Activated CD8-positive, alpha-beta memory T cell treated with anti-CD3 and anti-CD28 coated beads for 36 hours (primary cell): ENCODE data around the gene GAS2L1. TPM values are rescaled to one million over a fixed set of nuclear protein-coding genes. Genes with fewer than 3 reads are reported as not detected.

Experiments used
- CTCF ChIA-PET: fragments of 350-600 bp; sonication (Branson Sonifier 250); formaldehyde crosslinking; loops from one replicate; lab custom pipeline; 2021; ENCODE audit warnings: antibody characterized with exemption; lab: Charles Lee
- POLR2A ChIA-PET: fragments of 350-600 bp; sonication (Branson Sonifier 250); formaldehyde crosslinking; loops from one replicate; lab custom pipeline; 2021; ENCODE audit warnings: antibody characterized with exemption; lab: Charles Lee
- total RNA-seq, 2 experiments: library from RNA; stranded (reverse); gene quantifications; one replicate each; pipeline ENCODE4 v1.2.3, GENCODE V29; 2021

The GAS2L1 gene
- total RNA-seq, 2 experiments from 2014 or later = 0.46 to 0.78 TPM

GRCh38 chr22:29316141-29316828, 9.8 kb downstream of the GAS2L1 start:
- POLR2A ChIA-PET = no interaction called here
- CTCF ChIA-PET = no interaction called here

DNA sequence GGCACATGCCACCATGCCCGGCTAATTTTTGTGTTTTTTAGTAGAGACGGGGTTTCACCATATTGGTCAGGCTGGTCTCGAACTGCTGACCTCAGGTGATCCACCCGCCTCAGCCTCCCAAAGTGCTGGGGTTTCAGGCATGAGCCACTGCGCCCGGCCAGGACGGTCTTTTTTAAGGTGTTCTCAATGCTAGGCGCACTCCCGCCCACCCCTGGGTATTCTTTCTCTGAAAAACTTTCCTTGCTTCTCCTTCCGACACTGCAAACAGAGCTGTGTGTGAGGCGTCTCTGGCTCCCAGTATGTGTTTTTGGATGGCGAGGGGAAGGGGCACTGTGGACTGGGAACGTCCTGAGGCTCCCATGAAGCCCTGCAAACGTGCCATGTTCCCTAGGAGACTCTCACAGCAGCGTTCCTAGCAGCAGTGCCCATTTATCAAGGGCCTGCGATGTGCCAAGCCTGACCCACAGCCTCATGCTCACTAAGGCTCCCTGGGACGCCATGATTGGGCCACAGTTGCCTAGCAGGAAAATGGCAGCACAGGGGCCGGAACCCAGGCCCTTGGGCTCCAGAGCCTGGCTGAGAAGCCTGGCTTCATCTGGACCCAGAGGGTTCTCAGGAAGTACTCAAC, 11.5 kb downstream of the GAS2L1 start:
- POLR2A ChIA-PET = no interaction called here
- CTCF ChIA-PET = interaction anchor here (1.1 kb wide), 1 partner anchor 12 kb away, joined by 4 read pairs; the partner anchor contains the start of gene GAS2L1

GRCh38 chr22:29319072-29319471, 12.6 kb downstream of the GAS2L1 start:
- ChIA-PET CTCF (no interaction called here), POLR2A (no interaction called here)

- ChIA-PET CTCF (no interaction called here), POLR2A (no interaction called here)
Measured at GRCh38 chr22:29320546-29320945, 14.1 kb downstream of the GAS2L1 start.

DNA sequence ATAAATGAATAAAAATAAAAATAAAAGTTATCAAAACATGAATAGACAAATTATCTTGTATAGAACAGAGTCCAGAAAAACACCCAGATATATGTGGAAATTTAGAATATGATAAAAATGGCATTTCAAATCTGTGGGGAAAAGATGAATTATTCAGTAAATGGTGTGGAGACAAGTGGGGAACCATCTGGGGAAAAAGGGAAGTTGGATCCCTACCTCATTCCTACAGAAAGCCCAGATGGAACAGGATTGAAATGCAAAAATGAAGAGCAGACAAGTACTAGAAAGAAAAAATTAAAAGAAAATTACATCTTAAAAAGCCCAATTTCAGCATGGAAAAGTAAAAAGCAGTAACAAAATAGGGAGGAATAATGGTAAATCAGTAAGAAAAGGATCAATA, 17.2 kb downstream of the GAS2L1 start:
- ChIA-PET POLR2A (no interaction called here), CTCF (interaction anchor here (1.5 kb wide), 1 partner anchor 11 kb away, joined by 3 read pairs; no protein-coding TSS in a partner anchor)

- POLR2A ChIA-PET = no interaction called here
- CTCF ChIA-PET = no interaction called here
Measured at GRCh38 chr22:29325356-29325755, 18.9 kb downstream of the GAS2L1 start.

DNA sequence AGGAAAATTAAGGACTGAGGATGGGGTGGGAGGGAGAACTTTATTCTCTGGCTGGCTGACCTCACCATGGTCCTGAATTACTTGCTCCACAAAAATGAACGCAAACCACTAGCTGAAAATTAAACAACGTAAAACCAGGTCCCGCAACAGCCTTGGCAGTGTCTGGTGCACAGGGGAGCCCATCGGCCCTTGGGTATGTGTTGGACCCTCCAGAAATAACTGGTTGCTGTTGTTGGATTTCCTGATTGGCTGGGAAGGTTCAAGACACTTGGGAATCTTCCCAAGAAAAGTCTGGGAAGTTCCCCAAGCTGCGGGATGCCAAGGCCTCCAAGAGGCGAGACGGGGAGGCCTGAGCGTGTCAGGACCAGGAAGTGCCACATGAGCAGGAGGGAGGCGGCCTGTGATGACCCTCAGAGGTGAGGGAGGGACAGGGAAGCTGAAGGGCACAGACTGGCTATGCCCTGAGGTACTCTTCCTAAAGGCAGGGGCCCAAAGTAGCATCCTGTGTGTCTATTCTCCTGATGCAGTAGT, 19.4 kb downstream of the GAS2L1 start:
- CTCF ChIA-PET = no interaction called here
- POLR2A ChIA-PET = no interaction called here

GRCh38 chr22:29326481-29326880, 20.0 kb downstream of the GAS2L1 start:
- CTCF ChIA-PET = no interaction called here
- POLR2A ChIA-PET = no interaction called here

DNA sequence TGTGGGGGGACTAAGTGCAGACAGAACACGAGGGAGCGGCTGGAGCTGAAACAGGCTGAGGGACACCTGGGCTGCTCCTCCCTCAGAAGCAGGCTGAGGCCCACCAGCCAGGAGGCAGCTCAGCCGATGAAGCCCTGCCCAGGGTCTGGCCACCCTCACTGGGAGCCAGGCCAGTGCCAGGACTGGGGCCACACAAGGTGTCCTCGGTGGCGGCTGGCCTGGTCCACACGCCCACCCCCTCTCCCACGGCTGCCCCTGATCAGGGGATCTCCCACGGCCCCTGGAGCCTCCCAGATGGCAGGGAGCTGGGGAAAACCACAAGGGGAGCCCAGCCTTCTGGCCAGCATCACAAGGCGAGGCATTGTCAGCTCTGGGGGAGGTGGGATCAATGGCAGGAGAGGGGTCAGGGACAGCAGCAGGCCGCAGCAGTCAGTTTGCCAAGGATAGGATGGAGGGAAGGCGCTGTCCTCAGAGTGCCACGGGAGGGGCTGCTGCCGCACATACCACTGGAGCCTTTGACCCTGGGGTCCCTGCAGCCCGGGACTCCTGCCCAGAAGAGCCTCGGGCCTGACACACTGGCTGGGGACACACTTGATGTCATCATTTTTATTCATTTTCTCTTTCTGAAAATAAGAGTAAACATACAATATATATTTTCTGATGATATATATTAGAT, 20.8 kb downstream of the GAS2L1 start:
- CTCF ChIA-PET = no interaction called here
- POLR2A ChIA-PET = no interaction called here

DNA sequence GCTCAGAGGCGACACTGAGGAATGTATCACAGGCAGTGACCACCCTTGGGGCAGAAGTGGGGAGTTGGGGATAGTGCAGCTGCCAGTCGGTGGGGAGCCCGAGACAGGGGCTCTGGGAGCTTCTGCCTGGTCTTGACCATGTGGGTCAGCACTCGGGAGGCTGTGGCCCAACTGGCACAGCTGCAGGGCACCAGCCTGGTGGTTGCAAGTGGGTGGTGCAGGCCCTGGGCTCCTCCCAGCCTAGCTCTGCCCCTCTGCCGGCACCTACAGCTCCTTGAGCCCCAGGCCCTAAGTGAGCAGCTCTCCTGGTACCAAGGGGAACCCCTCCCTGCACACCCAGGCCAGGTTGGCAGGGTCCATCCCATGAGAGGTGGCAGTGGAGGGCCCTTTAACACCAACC, 21.6 kb downstream of the GAS2L1 start:
- ChIA-PET POLR2A (no interaction called here), CTCF (no interaction called here)

- CTCF ChIA-PET = no interaction called here
- POLR2A ChIA-PET = no interaction called here
Measured at GRCh38 chr22:29328566-29329500, 22.4 kb downstream of the GAS2L1 start.

DNA sequence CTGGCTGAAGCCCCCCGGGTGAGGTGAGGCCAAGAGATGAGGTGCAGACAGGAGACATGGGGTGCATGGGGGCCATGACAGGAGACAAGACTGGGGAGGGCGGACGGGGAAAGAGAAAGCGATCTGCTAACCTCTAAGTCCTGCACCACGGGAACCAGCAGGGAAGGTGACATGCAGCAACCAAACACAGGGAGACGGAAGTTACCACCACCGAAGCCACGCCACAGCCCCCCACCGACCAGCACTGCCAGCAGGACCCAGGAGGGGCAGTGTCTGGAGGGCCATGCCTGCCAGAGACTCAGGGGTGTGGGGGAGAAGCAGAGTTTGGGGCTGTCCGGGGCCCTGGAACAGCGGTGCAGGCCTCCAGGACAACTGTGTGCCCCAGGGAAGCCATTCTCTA, 23.1 kb downstream of the GAS2L1 start:
- ChIA-PET CTCF (no interaction called here), POLR2A (no interaction called here)

- ChIA-PET POLR2A (no interaction called here), CTCF (no interaction called here)
Measured at GRCh38 chr22:29330291-29330690, 23.8 kb downstream of the GAS2L1 start.

DNA sequence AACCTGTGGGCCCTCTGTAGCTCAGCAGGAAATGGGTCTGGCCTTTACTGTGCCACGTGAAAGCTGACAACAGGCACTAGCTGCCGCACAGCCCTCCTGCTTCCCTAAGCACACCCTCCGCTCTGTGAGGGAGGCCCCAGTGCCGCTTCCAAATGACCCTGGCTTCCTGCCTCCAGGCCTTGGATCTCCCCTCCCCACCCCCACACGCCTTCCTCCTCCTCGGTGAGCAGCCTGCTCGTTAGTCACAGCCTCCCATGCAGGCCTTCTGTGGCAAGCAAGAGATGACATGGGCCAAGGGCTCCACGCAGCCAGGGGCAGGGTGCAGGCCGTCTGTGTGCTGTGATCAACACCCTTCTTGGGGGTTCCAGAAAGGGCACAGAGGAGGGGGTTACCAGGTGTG, 24.3 kb downstream of the GAS2L1 start:
- CTCF ChIA-PET = no interaction called here

GRCh38 chr22:29331213-29331612, 24.8 kb downstream of the GAS2L1 start:
- ChIA-PET POLR2A (no interaction called here), CTCF (no interaction called here)

More for the DNA sequence above, 24.3 kb downstream of the GAS2L1 start:
- POLR2A ChIA-PET = no interaction called here

DNA sequence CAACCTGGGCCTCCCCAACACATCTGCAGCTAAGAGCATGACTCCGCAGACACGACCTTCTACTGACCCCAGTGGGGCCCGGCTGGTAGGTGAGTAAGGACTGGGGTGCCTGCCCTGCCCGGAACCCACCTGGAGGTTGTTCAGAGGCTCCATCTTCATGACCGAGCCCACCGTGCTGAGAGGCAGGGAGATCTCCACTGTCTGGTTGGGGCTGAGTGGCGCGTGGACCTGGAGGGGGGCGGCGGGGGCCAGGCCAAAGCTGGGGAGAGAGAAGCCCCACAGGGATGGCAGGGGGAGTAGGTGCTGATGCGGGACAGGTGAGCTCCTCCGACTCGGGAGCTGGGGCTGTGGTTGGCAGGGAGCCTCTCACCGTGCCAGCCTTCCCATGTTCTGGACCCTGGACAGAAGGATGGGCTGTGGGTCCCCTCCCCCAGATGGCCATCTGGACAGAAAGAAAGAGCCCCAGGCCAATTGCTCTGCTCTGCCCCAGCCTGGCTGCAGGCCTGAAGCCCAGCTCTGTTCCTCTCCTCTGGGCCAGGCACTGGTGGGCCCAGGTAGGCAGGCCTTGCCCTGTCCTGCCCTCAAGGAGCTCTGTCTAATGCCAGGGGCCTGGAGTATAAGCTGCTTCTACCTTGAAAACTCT, 25.3 kb downstream of the GAS2L1 start:
- ChIA-PET CTCF (no interaction called here), POLR2A (no interaction called here)

- ChIA-PET CTCF (no interaction called here), POLR2A (no interaction called here)
Measured at GRCh38 chr22:29332886-29333496, 26.5 kb downstream of the GAS2L1 start.

GRCh38 chr22:29334148-29334547, 27.7 kb downstream of the GAS2L1 start:
- CTCF ChIA-PET = no interaction called here

More at GRCh38 chr22:29334148-29334547, 27.7 kb downstream of the GAS2L1 start:
- POLR2A ChIA-PET = no interaction called here
